Measurements from ENCODE around the gene PTPRE.
A peak's percentile ranks its signal among the peaks of the same experiment; 100 is the strongest.

The PTPRE gene, protein sequence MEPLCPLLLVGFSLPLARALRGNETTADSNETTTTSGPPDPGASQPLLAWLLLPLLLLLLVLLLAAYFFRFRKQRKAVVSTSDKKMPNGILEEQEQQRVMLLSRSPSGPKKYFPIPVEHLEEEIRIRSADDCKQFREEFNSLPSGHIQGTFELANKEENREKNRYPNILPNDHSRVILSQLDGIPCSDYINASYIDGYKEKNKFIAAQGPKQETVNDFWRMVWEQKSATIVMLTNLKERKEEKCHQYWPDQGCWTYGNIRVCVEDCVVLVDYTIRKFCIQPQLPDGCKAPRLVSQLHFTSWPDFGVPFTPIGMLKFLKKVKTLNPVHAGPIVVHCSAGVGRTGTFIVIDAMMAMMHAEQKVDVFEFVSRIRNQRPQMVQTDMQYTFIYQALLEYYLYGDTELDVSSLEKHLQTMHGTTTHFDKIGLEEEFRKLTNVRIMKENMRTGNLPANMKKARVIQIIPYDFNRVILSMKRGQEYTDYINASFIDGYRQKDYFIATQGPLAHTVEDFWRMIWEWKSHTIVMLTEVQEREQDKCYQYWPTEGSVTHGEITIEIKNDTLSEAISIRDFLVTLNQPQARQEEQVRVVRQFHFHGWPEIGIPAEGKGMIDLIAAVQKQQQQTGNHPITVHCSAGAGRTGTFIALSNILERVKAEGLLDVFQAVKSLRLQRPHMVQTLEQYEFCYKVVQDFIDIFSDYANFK

DNA sequence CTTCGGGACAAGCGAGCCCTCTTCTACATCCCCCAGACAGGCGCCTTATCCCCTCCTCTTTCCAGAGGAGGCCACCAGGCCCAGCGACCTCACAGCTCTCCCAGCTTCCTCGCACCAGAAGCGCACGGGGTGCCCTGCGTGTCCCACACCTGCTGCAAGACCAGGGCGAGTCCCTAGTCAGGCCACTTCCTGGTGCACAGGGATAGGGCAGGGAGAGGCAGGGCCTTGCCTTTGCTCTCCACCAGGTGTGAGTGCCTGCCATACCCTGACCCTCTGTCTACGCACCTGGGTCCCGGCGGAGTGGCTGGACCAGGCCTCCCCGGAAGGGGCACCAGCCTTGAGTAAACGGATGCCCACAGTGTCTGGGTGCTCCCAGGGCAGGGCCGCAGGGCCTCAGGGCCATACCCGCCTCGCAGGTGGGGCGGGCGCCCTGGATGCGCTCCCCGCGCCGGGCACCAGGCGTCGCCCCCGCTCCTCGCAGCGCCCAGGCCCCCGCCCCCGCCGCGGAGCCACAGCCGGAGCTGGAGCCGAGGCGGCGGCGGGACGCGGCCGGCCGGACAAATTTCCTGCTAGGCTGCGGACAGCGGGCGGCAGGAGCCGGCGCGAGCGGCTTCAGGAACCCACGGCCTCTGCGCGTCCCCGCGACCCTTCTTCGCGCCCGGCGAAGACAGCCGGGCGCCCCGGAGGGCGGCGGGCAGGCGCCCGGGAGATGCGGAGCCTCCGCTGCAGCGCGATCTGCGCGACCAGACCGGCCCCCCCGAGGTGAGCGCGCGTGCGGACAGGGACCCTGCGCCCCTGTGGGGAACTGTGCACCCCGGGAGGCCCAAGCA lies at the start of gene PTPRE:
TSS of gene PTPRE (plus strand) at position 556 of the 830 bp plus-strand sequence. CDS start 133,779 bp downstream, outside the sequence.
- Histone ChIP-seq H3K4me1 (ENCODE audit: control insufficient read depth, insufficient read depth, low read length) (peaks cover 19% of the 10 kb centered on the region), H3K27me3 (replicated peaks; ENCODE audit: control insufficient read depth, insufficient read depth, low read length) (no peaks in the 10 kb centered on the region), H3K9me3 (ENCODE audit: control insufficient read depth, low read length) (no peaks in the 10 kb centered on the region), H3K36me3 (ENCODE audit: control insufficient read depth, insufficient read depth, low read length, severe bottlenecking) (no peaks in the 10 kb centered on the region), H3K9ac (ENCODE audit: low read length) (peak within 1 kb of the TSS; percentile 55), H3K4me3 (ENCODE audit: low read length) (peak within 1 kb of the TSS; percentile 76)
- peak; percentile 9 for DNase-seq (ENCODE audit: low read depth)

DNA sequence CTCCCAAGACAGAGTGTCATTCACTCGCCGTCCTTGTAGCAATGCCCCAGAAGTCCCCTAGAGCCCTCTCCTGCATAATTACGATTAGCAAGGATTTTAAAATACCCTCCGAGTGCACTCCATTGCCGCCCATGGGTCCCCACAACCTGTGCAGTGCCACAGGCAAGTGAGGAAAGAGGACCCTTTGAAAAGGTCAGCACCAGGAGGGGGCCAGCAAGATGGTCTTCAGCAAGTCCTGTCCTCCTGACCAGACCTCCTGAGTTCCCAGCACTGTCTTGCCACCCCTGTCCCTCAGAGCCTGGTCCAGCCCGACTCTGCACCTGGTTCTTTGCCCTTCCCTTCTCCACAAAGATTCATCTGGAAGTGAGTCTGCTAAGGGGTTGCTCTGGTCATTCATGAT lies 46.3 kb upstream of the PTPRE start:
- Histone ChIP-seq H3K4me3 (ENCODE audit: low read length) (no peak overlapping the region), H3K9me3 (ENCODE audit: control insufficient read depth, low read length) (peaks cover 19% of the 10 kb centered on the region), H3K36me3 (ENCODE audit: control insufficient read depth, insufficient read depth, low read length, severe bottlenecking) (no peaks in the 10 kb centered on the region), H3K27me3 (replicated peaks; ENCODE audit: control insufficient read depth, insufficient read depth, low read length) (peaks cover 4% of the 10 kb centered on the region), H3K4me1 (ENCODE audit: control insufficient read depth, insufficient read depth, low read length) (no peaks in the 10 kb centered on the region), H3K9ac (ENCODE audit: low read length) (no peak overlapping the region)
- DNase-seq (ENCODE audit: low read depth), result no peak

DNA sequence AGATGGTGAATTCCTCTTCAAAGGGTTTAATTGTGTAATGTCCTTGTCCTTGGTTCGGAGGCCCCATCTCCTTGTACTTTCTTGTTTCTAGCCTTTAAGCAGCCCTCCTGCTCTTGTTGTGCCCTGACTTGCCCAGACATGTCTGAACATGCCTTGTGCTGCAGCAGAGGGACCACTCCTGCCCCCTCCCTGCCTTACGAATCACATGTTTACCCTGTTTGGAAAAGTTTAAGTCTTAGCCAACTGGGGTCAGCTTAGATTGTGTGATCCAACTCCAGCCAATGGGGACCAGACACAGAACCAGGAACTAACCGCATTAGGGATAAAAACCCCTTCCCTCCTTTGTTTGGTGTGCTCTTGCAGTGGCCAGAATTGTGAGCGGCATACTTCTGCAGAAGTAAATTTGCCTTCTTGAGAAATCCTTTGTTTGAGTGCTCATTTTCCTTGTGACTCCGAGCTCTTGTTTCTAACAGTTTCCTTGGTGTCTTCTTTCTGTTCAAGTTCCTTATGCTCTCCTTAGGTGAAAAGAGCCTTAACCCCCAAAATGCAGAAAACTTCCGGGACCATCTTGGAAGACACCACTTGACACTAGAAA lies 43.6 kb upstream of the PTPRE start:
- no peaks in the 10 kb centered on the region for H3K27me3 ChIP-seq (replicated peaks; ENCODE audit: control insufficient read depth, insufficient read depth, low read length)
- DNase-seq (ENCODE audit: low read depth), result no peak
- H3K9ac ChIP-seq (ENCODE audit: low read length), result no peak overlapping the region
- no peaks in the 10 kb centered on the region for H3K36me3 ChIP-seq (ENCODE audit: control insufficient read depth, insufficient read depth, low read length, severe bottlenecking)
- no peaks in the 10 kb centered on the region for H3K4me1 ChIP-seq (ENCODE audit: control insufficient read depth, insufficient read depth, low read length)
- H3K4me3 ChIP-seq (ENCODE audit: low read length), result no peak overlapping the region
- peaks cover 19% of the 10 kb centered on the region for H3K9me3 ChIP-seq (ENCODE audit: control insufficient read depth, low read length)

DNA sequence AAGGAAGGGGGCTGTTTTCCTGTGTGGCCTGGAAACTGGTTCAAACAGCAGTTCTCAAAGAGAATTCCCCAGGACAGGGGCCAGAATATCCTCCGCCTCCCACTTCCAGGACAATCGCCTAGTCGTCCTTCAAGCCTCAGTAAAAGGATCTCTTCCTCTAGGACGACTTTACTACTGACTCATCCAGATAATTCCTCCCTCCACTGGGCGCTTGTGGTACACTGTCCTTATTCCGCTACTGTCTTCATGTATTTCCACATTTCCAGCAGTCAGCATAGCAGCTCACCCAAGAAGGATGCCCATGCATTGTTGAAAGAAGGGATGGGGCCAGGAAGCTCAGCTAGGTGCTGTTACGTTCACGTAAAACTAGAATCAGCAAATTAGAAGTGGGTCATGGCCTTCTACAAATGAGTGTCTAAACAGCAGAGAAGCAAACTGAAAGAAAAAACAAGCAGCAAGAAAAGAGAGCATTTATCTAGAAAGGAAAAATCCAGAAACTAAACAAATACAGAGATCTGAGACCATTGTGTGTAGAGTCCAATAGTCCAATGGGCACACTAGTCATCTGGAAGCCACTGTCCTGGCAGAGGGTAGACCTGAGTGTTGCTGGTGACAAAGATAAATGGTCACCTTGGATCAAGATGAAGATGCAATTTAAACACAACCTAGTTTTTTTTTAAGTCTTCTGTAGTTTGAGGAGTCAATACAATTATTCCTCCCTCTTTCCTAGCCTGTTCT lies 40.5 kb upstream of the PTPRE start:
- DNase-seq (ENCODE audit: low read depth), result no peak
- Histone ChIP-seq H3K4me1 (ENCODE audit: control insufficient read depth, insufficient read depth, low read length) (peaks cover under 1% of the 10 kb centered on the region), H3K9me3 (ENCODE audit: control insufficient read depth, low read length) (peaks cover 22% of the 10 kb centered on the region), H3K4me3 (ENCODE audit: low read length) (no peak overlapping the region), H3K36me3 (ENCODE audit: control insufficient read depth, insufficient read depth, low read length, severe bottlenecking) (no peaks in the 10 kb centered on the region), H3K9ac (ENCODE audit: low read length) (no peak overlapping the region), H3K27me3 (replicated peaks; ENCODE audit: control insufficient read depth, insufficient read depth, low read length) (no peaks in the 10 kb centered on the region)

DNA sequence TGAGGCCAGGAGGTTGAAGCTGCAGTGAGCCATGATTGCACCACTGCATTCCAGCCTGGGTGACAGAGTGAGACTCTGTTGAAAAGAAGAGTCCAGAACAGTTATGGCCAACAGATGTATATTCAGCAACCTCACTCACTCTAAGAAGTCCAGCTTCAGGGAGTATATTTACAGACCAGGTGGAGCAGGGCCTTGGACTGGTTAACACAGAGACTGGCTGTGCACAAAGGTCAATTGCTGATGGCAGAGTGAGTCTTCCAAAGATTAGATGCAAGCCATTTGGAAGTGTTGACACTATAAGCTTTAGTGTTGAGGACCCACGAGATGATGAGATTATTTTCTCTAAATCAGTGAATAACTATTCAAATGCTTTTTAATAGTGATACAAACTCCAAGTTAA lies 39.1 kb upstream of the PTPRE start:
- no peak for DNase-seq (ENCODE audit: low read depth)
- Histone ChIP-seq H3K4me1 (ENCODE audit: control insufficient read depth, insufficient read depth, low read length) (peaks cover 14% of the 10 kb centered on the region), H3K27me3 (replicated peaks; ENCODE audit: control insufficient read depth, insufficient read depth, low read length) (no peaks in the 10 kb centered on the region), H3K9ac (ENCODE audit: low read length) (no peak overlapping the region), H3K36me3 (ENCODE audit: control insufficient read depth, insufficient read depth, low read length, severe bottlenecking) (no peaks in the 10 kb centered on the region), H3K4me3 (ENCODE audit: low read length) (no peak overlapping the region), H3K9me3 (ENCODE audit: control insufficient read depth, low read length) (peaks cover 20% of the 10 kb centered on the region)

DNA sequence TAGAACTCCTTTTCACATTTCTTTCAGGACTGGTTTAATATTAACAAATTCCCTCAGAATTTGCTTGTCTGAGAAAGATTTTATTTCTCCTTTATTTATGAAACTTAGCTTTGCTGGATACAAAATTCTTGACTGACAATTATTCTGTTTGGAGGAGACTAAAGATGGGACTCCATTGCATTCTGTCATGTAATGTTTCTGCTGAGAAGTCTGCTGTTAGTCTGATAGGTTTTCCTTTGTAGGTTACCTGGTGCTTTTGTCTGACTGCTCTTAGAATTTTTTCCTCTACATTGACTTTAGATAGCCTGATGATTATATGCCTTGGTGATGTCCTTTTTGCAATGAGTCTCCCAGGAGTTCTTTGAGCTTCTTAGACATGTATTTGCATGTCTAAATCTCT lies 37.6 kb upstream of the PTPRE start:
- no peaks in the 10 kb centered on the region for H3K27me3 ChIP-seq (replicated peaks; ENCODE audit: control insufficient read depth, insufficient read depth, low read length)
- peaks cover 16% of the 10 kb centered on the region for H3K4me1 ChIP-seq (ENCODE audit: control insufficient read depth, insufficient read depth, low read length)
- DNase-seq (ENCODE audit: low read depth), result no peak

DNA sequence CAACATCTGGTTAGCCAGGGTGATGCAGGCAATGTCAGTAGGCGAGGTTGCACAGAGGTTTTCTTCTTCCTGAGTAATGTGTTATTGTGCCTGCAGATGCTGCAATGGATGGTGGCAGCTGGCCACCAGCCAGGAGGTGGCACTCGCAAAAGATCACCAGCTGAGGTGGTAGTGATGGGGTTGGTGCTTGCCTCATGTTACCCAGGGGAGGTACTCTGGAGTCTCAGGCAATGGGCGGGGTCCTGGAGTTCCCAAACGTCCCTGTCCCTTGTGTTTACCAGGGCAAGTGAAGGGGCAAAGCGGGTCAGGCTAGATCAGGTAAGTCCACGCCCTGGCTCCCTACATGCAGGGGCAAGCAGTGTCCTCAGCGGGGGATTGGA lies 35.3 kb upstream of the PTPRE start:
- H3K36me3 ChIP-seq (ENCODE audit: control insufficient read depth, insufficient read depth, low read length, severe bottlenecking), result no peaks in the 10 kb centered on the region
- peaks cover 6% of the 10 kb centered on the region for H3K9me3 ChIP-seq (ENCODE audit: control insufficient read depth, low read length)
- H3K4me1 ChIP-seq (ENCODE audit: control insufficient read depth, insufficient read depth, low read length), result peaks cover 16% of the 10 kb centered on the region
- no peak overlapping the region for H3K4me3 ChIP-seq (ENCODE audit: low read length)
- no peaks in the 10 kb centered on the region for H3K27me3 ChIP-seq (replicated peaks; ENCODE audit: control insufficient read depth, insufficient read depth, low read length)
- DNase-seq (ENCODE audit: low read depth), result no peak
- no peak overlapping the region for H3K9ac ChIP-seq (ENCODE audit: low read length)

More for the DNA sequence above, 37.6 kb upstream of the PTPRE start:
- H3K9ac ChIP-seq (ENCODE audit: low read length), result no peak overlapping the region
- no peaks in the 10 kb centered on the region for H3K36me3 ChIP-seq (ENCODE audit: control insufficient read depth, insufficient read depth, low read length, severe bottlenecking)
- H3K9me3 ChIP-seq (ENCODE audit: control insufficient read depth, low read length), result peaks cover 6% of the 10 kb centered on the region
- H3K4me3 ChIP-seq (ENCODE audit: low read length), result no peak overlapping the region

DNA sequence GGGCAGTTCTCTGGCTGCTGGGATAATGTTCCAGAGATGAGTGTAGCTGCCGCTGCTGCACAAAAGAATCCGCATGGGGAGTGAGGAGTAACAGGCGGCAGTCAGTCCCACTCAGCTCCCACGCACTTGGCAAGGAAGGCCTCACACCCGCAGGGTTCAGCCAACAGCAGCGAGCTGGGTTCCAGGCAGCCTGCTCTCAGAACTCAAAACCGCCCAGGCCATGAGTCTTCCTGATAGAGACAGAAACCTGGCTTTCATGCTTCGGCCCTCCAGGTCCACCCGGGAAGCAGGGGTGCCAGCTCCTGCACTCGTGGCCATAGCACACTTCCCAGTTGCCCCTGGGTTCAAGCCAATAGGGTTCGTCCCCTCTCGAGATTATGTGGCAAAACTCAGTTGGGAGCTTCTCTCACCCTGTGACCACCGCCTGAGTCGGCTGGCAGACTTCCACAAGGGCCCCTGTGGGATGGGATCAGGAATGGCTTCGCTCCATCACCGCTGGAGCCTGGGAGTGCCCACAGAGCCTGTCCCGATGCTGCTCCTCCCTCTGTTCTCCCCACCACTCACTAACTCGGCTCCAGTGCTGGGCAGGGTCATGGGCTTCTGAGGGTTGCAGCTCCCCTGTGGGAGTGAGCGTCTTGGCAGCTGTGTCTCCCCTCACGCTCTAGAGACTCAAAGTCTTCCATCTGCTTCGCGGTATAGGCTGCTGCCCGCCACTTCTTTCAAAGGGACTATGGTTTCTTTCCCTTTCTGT lies 34.7 kb upstream of the PTPRE start:
- Histone ChIP-seq H3K4me3 (ENCODE audit: low read length) (peak overlapping the region; percentile 42), H3K9ac (ENCODE audit: low read length) (no peak overlapping the region), H3K36me3 (ENCODE audit: control insufficient read depth, insufficient read depth, low read length, severe bottlenecking) (no peaks in the 10 kb centered on the region), H3K27me3 (replicated peaks; ENCODE audit: control insufficient read depth, insufficient read depth, low read length) (no peaks in the 10 kb centered on the region), H3K4me1 (ENCODE audit: control insufficient read depth, insufficient read depth, low read length) (peaks cover 16% of the 10 kb centered on the region), H3K9me3 (ENCODE audit: control insufficient read depth, low read length) (peaks cover 6% of the 10 kb centered on the region)
- no peak for DNase-seq (ENCODE audit: low read depth)

DNA sequence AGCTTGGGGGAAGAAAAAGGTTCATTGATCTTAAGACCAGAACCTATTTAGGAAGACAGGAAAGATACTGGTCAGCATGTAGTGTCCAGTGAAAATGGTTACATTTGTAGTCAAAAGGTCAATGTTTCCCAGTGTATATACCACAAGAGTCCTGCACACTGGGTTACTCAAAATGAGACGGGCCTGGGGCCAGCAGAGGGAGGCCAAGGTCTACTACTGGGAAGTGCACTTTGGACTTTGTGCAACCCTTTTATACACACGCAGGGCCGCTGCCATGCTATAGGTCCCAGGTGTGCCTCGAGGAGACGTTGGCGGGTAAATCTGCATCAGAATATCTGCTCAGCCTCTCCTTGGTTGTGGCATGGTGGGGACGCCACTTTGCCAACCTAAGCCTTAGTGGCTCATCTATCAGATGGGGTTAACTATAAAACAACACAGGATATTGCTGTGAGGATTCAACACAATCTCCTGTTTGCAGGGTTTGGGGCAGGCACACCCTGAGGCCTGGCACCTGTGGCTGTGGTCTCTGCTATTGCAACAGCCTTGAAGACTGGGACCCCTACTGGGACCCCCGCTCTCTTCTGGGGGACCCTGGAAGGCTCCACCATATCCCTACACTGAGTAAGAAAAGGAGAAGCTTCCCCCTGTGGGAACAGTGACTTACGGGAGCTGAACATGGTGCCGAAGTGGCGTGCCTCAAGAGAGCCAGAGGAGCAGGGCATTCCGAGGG lies 33.9 kb upstream of the PTPRE start:
- no peak overlapping the region for H3K4me3 ChIP-seq (ENCODE audit: low read length)
- no peak for DNase-seq (ENCODE audit: low read depth)

More for the DNA sequence above, 33.9 kb upstream of the PTPRE start:
- Histone ChIP-seq H3K36me3 (ENCODE audit: control insufficient read depth, insufficient read depth, low read length, severe bottlenecking) (no peaks in the 10 kb centered on the region), H3K9me3 (ENCODE audit: control insufficient read depth, low read length) (peaks cover 6% of the 10 kb centered on the region), H3K27me3 (replicated peaks; ENCODE audit: control insufficient read depth, insufficient read depth, low read length) (no peaks in the 10 kb centered on the region), H3K9ac (ENCODE audit: low read length) (no peak overlapping the region), H3K4me1 (ENCODE audit: control insufficient read depth, insufficient read depth, low read length) (peaks cover 16% of the 10 kb centered on the region)
